ENCODE measurements around the gene MMP2. TPM values are rescaled to one million over a fixed set of nuclear protein-coding genes. Genes with fewer than 3 reads are reported as not detected.

MMP2 gene
- total RNA-seq, 1 experiment from 2014 or later: 1.5 TPM

- no peaks in the 10 kb centered on the region for H3K79me2 ChIP-seq (ENCODE audit: insufficient read depth, low read length)
- no peak overlapping the region for H3K4me2 ChIP-seq (ENCODE audit: low read length)
- no peaks in the 10 kb centered on the region for H3K9me2 ChIP-seq (ENCODE audit: insufficient read depth)
- peaks cover 26 to 40% of the 10 kb centered on the region in 2 experiments for H3K4me1 ChIP-seq (ENCODE audit: control insufficient read depth in 1 of 2, insufficient read depth in 2 of 2, low read length in 2 of 2)
- H3K27me3 ChIP-seq (ENCODE audit: insufficient read depth, low read length): no peaks in the 10 kb centered on the region
- H3K36me3 ChIP-seq (ENCODE audit: control insufficient read depth in 1 of 2, insufficient read depth in 2 of 2, low read length in 2 of 2): no peaks in the 10 kb centered on the region
- ChIA-PET RAD21 (ENCODE audit: low non-redundant PET in 1 of 2, low total read pairs in 2 of 2, uncharacterized antibody in 2 of 2, unreplicated experiment in 2 of 2) (no interaction called here), CTCF (interaction anchor here (1.5 kb wide), 1 partner anchor 33 kb away, joined by 3 read pairs; no protein-coding TSS in a partner anchor), POLR2A (no interaction called here)
- no peak overlapping the region for H3K4me3 ChIP-seq (replicated peaks in 1 of 2; ENCODE audit: low read depth in 1 of 2, low read length in 2 of 2)
- no peaks in the 10 kb centered on the region for H4K20me1 ChIP-seq (ENCODE audit: insufficient read depth)
- ATAC-seq (no peak), DNase-seq (ENCODE audit: low read depth, low spot score) (no peak)
- no peak overlapping the region for H3K9ac ChIP-seq (ENCODE audit: low read length)
- BruUV-seq (replicated peaks): no TSS peak
- H3K9me3 ChIP-seq (ENCODE audit: control insufficient read depth in 1 of 2, insufficient read depth in 1 of 2, low read depth in 1 of 2, low read length in 2 of 2): no peaks in the 10 kb centered on the region
- no peak for TF ChIP-seq SRF (IDR thresholded peaks at IDR 0.05; ENCODE audit: low read depth)
- TF ChIP-seq ZNF274 (IDR thresholded peaks at IDR 0.05; ENCODE audit: low read depth, low read length): no peak
- TF ChIP-seq MAX (IDR thresholded peaks at IDR 0.05): no peak
- no peak for TF ChIP-seq POLR2A (IDR thresholded peaks at IDR 0.05; ENCODE audit: borderline replicate concordance, extremely low read depth, insufficient read depth, insufficient read length)
- no peak for TF ChIP-seq SP1 (IDR thresholded peaks at IDR 0.05; ENCODE audit: low read depth)
- no peak for TF ChIP-seq CBX3 (IDR thresholded peaks at IDR 0.05; ENCODE audit: low read depth)
- TF ChIP-seq EZH2 (IDR thresholded peaks at IDR 0.05): no peak
- TF ChIP-seq EGR1 (IDR thresholded peaks at IDR 0.05; ENCODE audit: low read depth): no peak
- no peak for TF ChIP-seq ELF1 (IDR thresholded peaks at IDR 0.05; ENCODE audit: borderline replicate concordance, low read depth)
- no peak for TF ChIP-seq SIN3A (IDR thresholded peaks at IDR 0.05; ENCODE audit: low read depth)
- TF ChIP-seq FOSL1 (IDR thresholded peaks at IDR 0.05; ENCODE audit: low read depth): no peak
- no peak for TF ChIP-seq ZFX (IDR thresholded peaks at IDR 0.05)
- TF ChIP-seq CEBPB (IDR thresholded peaks at IDR 0.05; ENCODE audit: low read depth): no peak
- TF ChIP-seq REST (IDR thresholded peaks at IDR 0.05; ENCODE audit: low read depth): no peak
- TF ChIP-seq YY1 (IDR thresholded peaks at IDR 0.05; ENCODE audit: extremely low read depth, insufficient replicate concordance, low read depth, low read length): no peak
- no peak for TF ChIP-seq CTCF (IDR thresholded peaks at IDR 0.05 in 2 of 3, conservative IDR thresholded peaks at IDR 0.05 in 1 of 3; ENCODE audit: borderline replicate concordance in 1 of 3, insufficient read depth in 1 of 3, low read depth in 2 of 3, low read length in 2 of 3)
- no peak for TF ChIP-seq JUND (IDR thresholded peaks at IDR 0.05)
- no peak for TF ChIP-seq RAD21 (IDR thresholded peaks at IDR 0.05; ENCODE audit: low read depth)
- TF ChIP-seq ATF3 (IDR thresholded peaks at IDR 0.05): no peak
- H2AFZ ChIP-seq (ENCODE audit: low read depth, low read length, poor library complexity, severe bottlenecking): no peak overlapping the region
- intact Hi-C loops (cut with micrococcal nuclease): no loop called here
- H3K27ac ChIP-seq (ENCODE audit: low read depth, low read length): no peak overlapping the region
These were observed 19.1 kb downstream of the MMP2 start for GRCh38 chr16:55498101-55498500.
